Neural cell (in vitro differentiated cells): ENCODE results near the gene ERC2. TPM values are rescaled to one million over a fixed set of nuclear protein-coding genes. Genes with fewer than 3 reads are reported as not detected.

Experiments
- H2AFZ ChIP-seq: fragments of 200-600, 300-800 bp; sonication (generic), shearing (Covaris generic); 2 replicates; pipeline ENCODE4 v1.6.0; 2014; ENCODE audit warnings: low read depth, mild to moderate bottlenecking, antibody characterized with exemption, low read length, moderate library complexity
- H3F3A ChIP-seq: fragments of 200-600 bp; shearing (Covaris generic); 2 replicates; pipeline ENCODE4 v1.6.1; 2016; ENCODE audit warnings: mild to moderate bottlenecking, moderate library complexity, mixed read lengths, antibody characterized with exemption, low read length; ENCODE audit not compliant: insufficient read depth, poor library complexity, severe bottlenecking
- H3K27ac ChIP-seq: fragments of 200-600, 300-800 bp; sonication (generic), shearing (Covaris generic); 2 replicates; pipeline ENCODE4 v1.5.1; 2014; ENCODE audit warnings: mild to moderate bottlenecking, low read length, moderate library complexity
- H3K27me3 ChIP-seq: fragments of 300-800, 200-600 bp; sonication (generic), shearing (Covaris generic); 2 replicates; pipeline ENCODE4 v1.6.0; 2014; ENCODE audit warnings: mild to moderate bottlenecking, low read depth, low read length, moderate library complexity; ENCODE audit not compliant: insufficient read depth
- H3K36me3 ChIP-seq: fragments of 300-800, 200-600 bp; sonication (generic), shearing (Covaris generic); 2 replicates; pipeline ENCODE4 v1.5.1; 2014; ENCODE audit warnings: mild to moderate bottlenecking, antibody characterized with exemption, low read length, moderate library complexity; ENCODE audit not compliant: insufficient read depth
- H3K4me2 ChIP-seq: fragments of 300-800, 200-600 bp; sonication (generic), shearing (Covaris generic); 2 replicates; pipeline ENCODE4 v1.6.0; 2014; ENCODE audit warnings: mild to moderate bottlenecking, low read length
- H3K4me3 ChIP-seq: fragments of 300-800, 200-600 bp; sonication (generic), shearing (Covaris generic); 2 replicates; pipeline ENCODE4 v1.5.1; 2014; ENCODE audit warnings: mild to moderate bottlenecking, low read length, moderate library complexity
- H3K79me2 ChIP-seq: fragments of 200-600 bp; shearing (Covaris generic); replicated peaks from 2 replicates; pipeline ENCODE4 v1.6.0; 2014; ENCODE audit warnings: mild to moderate bottlenecking, low read length, moderate library complexity; ENCODE audit not compliant: insufficient read depth
- H3K9ac ChIP-seq: fragments of 300-800, 200-600 bp; sonication (generic), shearing (Covaris generic); 2 replicates; pipeline ENCODE4 v1.6.1; 2016; ENCODE audit warnings: mild to moderate bottlenecking, low read length, mixed read lengths
- H3K9me2 ChIP-seq: fragments of 200-600 bp; shearing (Covaris generic); 2 replicates; pipeline ENCODE4 v1.6.1; 2016; ENCODE audit warnings: mild to moderate bottlenecking, low read length, mixed read lengths; ENCODE audit not compliant: insufficient read depth
- H3K9me3 ChIP-seq: fragments of 200-600, 300-800 bp; sonication (generic), shearing (Covaris generic); 2 replicates; pipeline ENCODE4 v1.6.1; 2016; ENCODE audit warnings: mild to moderate bottlenecking, mixed run types, low read length, moderate library complexity, mixed read lengths
- H4K20me1 ChIP-seq: fragments of 200-600 bp; shearing (Covaris generic); 2 replicates; pipeline ENCODE4 v1.6.1; 2016; ENCODE audit warnings: mild to moderate bottlenecking, mixed run types; ENCODE audit not compliant: insufficient read depth
- CTCF ChIP-seq: fragments of 450-650 bp; IDR thresholded peaks from 2 replicates; pipeline ENCODE4 v1.5.1; 2014; ENCODE audit warnings: antibody characterized with exemption, mild to moderate bottlenecking, moderate library complexity; ENCODE audit not compliant: poor library complexity, severe bottlenecking
- EP300 ChIP-seq: fragments of 450-650 bp; conservative IDR thresholded peaks from 2 replicates; pipeline ENCODE4 v1.6.1; 2014; ENCODE audit warnings: antibody characterized with exemption, mild to moderate bottlenecking, moderate library complexity; ENCODE audit not compliant: poor library complexity, severe bottlenecking
- EZH2 ChIP-seq: fragments of 200-600, 300-800 bp; shearing (Covaris generic), sonication (generic); IDR thresholded peaks from 2 replicates; pipeline ENCODE4 v1.6.1; 2014; ENCODE audit warnings: antibody characterized with exemption, low read length, borderline replicate concordance, mild to moderate bottlenecking; ENCODE audit not compliant: insufficient read depth, poor library complexity, severe bottlenecking
- MXI1 ChIP-seq: fragments of 450-650 bp; conservative IDR thresholded peaks from 2 replicates; pipeline ENCODE4 v1.6.1; 2014; ENCODE audit warnings: antibody characterized with exemption, mild to moderate bottlenecking; ENCODE audit not compliant: poor library complexity, severe bottlenecking
- POLR2AphosphoS5 ChIP-seq: IDR thresholded peaks from 2 replicates; pipeline ENCODE4 v1.6.1; 2012
- RAD21 ChIP-seq: fragments of 450-650 bp; conservative IDR thresholded peaks from 2 replicates; pipeline ENCODE4 v1.6.1; 2014; ENCODE audit warnings: antibody characterized with exemption, mild to moderate bottlenecking, moderate library complexity
- REST ChIP-seq: IDR thresholded peaks from 2 replicates; pipeline ENCODE4 v1.6.1; 2012; ENCODE audit warnings: borderline replicate concordance
- SMC3 ChIP-seq: fragments of 450-650 bp; conservative IDR thresholded peaks from 2 replicates; pipeline ENCODE4 v1.6.1; 2014; ENCODE audit warnings: antibody characterized with exemption, mild to moderate bottlenecking, moderate library complexity; ENCODE audit not compliant: poor library complexity
- TAF1 ChIP-seq: IDR thresholded peaks from 2 replicates; pipeline ENCODE4 v1.6.1; 2012; ENCODE audit warnings: low read depth
- polyA plus RNA-seq: library from polyadenylated mRNA; depleted of rRNA; stranded (reverse); fragments of >200 nt; gene quantifications from 2 replicates; pipeline ENCODE4 v1.2.3, GENCODE V29; 2014

Gene ERC2
- polyA plus RNA-seq, 1 donor from 2014 or later: 60.4 TPM

- Histone ChIP-seq H2AFZ (no peak overlapping the region), H3F3A (no peaks in the 10 kb centered on the region), H3K4me3 (no peak overlapping the region), H3K4me2 (no peak overlapping the region), H3K9me2 (no peaks in the 10 kb centered on the region), H3K9me3 (no peaks in the 10 kb centered on the region), H3K36me3 (no peaks in the 10 kb centered on the region), H3K27me3 (no peaks in the 10 kb centered on the region), H3K9ac (no peak overlapping the region), H3K79me2 (no peaks in the 10 kb centered on the region), H4K20me1 (no peaks in the 10 kb centered on the region), H3K27ac (no peak overlapping the region)
- no peak for TF ChIP-seq MXI1
Observed at GRCh38 chr3:55771503-55771902, 696.8 kb downstream of the ERC2 start.

- no peaks in the 10 kb centered on the region for H3K36me3 ChIP-seq
- H3K4me2 ChIP-seq: no peak overlapping the region
- H3K27me3 ChIP-seq: no peaks in the 10 kb centered on the region
- no peak overlapping the region for H3K4me3 ChIP-seq
- TF ChIP-seq SMC3: no peak
- TF ChIP-seq RAD21: no peak
- no peak for TF ChIP-seq POLR2AphosphoS5
- TF ChIP-seq MXI1: no peak
- no peaks in the 10 kb centered on the region for H3K9me2 ChIP-seq
- no peaks in the 10 kb centered on the region for H3K9me3 ChIP-seq
- no peaks in the 10 kb centered on the region for H3F3A ChIP-seq
- no peaks in the 10 kb centered on the region for H4K20me1 ChIP-seq
- H3K9ac ChIP-seq: no peak overlapping the region
- H2AFZ ChIP-seq: no peak overlapping the region
- H3K27ac ChIP-seq: no peak overlapping the region
- H3K79me2 ChIP-seq: no peaks in the 10 kb centered on the region
Observed at GRCh38 chr3:55770077-55770476, 698.2 kb downstream of the ERC2 start.

- Histone ChIP-seq H3K27me3 (no peaks in the 10 kb centered on the region), H3K36me3 (no peaks in the 10 kb centered on the region), H3K4me2 (no peak overlapping the region), H4K20me1 (no peaks in the 10 kb centered on the region), H2AFZ (no peak overlapping the region), H3F3A (no peaks in the 10 kb centered on the region), H3K9ac (no peak overlapping the region), H3K79me2 (no peaks in the 10 kb centered on the region), H3K27ac (no peak overlapping the region), H3K9me3 (no peaks in the 10 kb centered on the region), H3K9me2 (no peaks in the 10 kb centered on the region), H3K4me3 (no peak overlapping the region)
- TF ChIP-seq POLR2AphosphoS5 (no peak), RAD21 (no peak), EZH2 (no peak), EP300 (no peak), TAF1 (no peak), MXI1 (no peak), CTCF (no peak), SMC3 (no peak), REST (no peak)
Observed at GRCh38 chr3:55766753-55767152, 701.5 kb downstream of the ERC2 start.
